Left lung (tissue), 10 donors: ENCODE results near the gene WDR88. TPM values are rescaled to one million over a fixed set of nuclear protein-coding genes. Genes with fewer than 3 reads are reported as not detected.
"Not testable (repeated sequence)": the region's sequence is repeated elsewhere in the genome, so short reads cannot be mapped to it uniquely, and the experiment has no call there.

ENCODE experiments used
- ATAC-seq: fragments of 200-7000 bp; cut with Tn5 transposase; one replicate; pipeline ENCODE4 v1.9.1; 2020; ENCODE audit warnings: moderate library complexity
- DNase-seq, 4 donors: peaks; one replicate each; pipeline ENCODE4 v3.0.0-alpha.2; 2013 to 2020
- H3K27ac ChIP-seq, 2 donors: fragments of 200-600 bp; sonication (generic) in 1 of 2; one replicate each; pipeline versions ENCODE4 v1.5.0 to v1.8.0; 2020 to 2021
- H3K27me3 ChIP-seq, 2 donors: fragments of 200-600 bp; sonication (generic) in 1 of 2; one replicate each; pipeline versions ENCODE4 v1.5.0 to v1.8.0; 2020 to 2021
- H3K36me3 ChIP-seq, 2 donors: fragments of 200-600 bp; sonication (generic) in 1 of 2; one replicate each; pipeline versions ENCODE4 v1.5.0 to v1.8.0; 2020 to 2021
- H3K4me1 ChIP-seq, 2 donors: fragments of 200-600 bp; one replicate each; pipeline ENCODE4 v1.8.0; 2021
- H3K4me3 ChIP-seq, 2 donors: fragments of 200-600 bp; sonication (generic) in 1 of 2; one replicate each; pipeline versions ENCODE4 v1.5.0 to v1.8.0; 2020 to 2021; ENCODE audit warnings: mild to moderate bottlenecking in 1 of 2
- H3K9me3 ChIP-seq, 2 donors: fragments of 200-600 bp; sonication (generic) in 1 of 2; one replicate each; pipeline versions ENCODE4 v1.5.0 to v1.8.0; 2020 to 2021
- intact Hi-C, 2 donors: fragments of 100-400 bp; cut with DNase I; formaldehyde crosslinking; loops; one replicate each; pipeline versions ENCODE4 v1.11.2 to v1.14.2; 2022
- polyA plus RNA-seq, 6 donors: library from polyadenylated mRNA; unstranded; fragments of 120-200 nt; gene quantifications; one replicate each; pipeline ENCODE4 v1.2.1, GENCODE V29; 2013; ENCODE audit not compliant: insufficient read length in 6 of 6
- total RNA-seq, 2 donors: library from RNA; stranded (reverse); fragmentation: NEBNext Ultra II Directional; extraction: Animal tissue kit (Norgen Biotek cat#: 25700); gene quantifications; one replicate each; pipeline ENCODE4 v1.2.1, GENCODE V29; 2021
- TF ChIP-seq, protein P1 (sequence below), 2 donors: fragments of 200-600 bp; sonication (generic) in 1 of 2; IDR thresholded peaks; one replicate each; pipeline versions ENCODE4 v1.5.0 to v1.8.0; 2021; ENCODE audit warnings: antibody characterized with exemption in 2 of 2
- donor health status: DM: no; HTN: yes; CAD: no.
- donor health status: DM: no; HTN: no; CAD: no.

Gene WDR88
- total and polyA plus RNA-seq, 8 donors: 1.2 to 1.9 (median 1.5) TPM; not detected in 2

DNA sequence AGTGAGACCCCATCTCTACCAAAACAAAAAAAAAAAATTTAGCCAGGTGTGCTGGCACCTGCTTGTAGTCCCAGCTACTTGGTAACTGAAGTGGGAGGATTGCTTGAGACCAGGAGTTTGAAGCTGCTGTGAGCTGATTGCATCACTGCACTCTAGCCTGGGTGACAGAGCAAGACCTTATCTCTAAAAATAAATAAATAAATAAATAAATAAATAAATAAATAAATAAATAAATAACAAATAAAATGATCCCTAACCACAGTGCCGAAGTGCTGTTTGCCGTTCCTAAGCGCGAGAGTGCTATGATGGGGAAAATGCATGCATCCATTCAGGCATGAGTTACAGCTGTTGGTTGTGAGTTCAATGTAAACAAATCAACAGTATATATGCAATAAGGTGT is 27.2 kb downstream of the WDR88 start:
- no peaks in the 10 kb centered on the region for H3K9me3 ChIP-seq
- H3K27me3 ChIP-seq: no peaks in the 10 kb centered on the region
- no peaks in the 10 kb centered on the region for H3K36me3 ChIP-seq
- H3K4me1 ChIP-seq: peaks cover 0 to 43% of the 10 kb centered on the region in 2 donors
- no peak for DNase-seq
- TF ChIP-seq, protein P1, sequence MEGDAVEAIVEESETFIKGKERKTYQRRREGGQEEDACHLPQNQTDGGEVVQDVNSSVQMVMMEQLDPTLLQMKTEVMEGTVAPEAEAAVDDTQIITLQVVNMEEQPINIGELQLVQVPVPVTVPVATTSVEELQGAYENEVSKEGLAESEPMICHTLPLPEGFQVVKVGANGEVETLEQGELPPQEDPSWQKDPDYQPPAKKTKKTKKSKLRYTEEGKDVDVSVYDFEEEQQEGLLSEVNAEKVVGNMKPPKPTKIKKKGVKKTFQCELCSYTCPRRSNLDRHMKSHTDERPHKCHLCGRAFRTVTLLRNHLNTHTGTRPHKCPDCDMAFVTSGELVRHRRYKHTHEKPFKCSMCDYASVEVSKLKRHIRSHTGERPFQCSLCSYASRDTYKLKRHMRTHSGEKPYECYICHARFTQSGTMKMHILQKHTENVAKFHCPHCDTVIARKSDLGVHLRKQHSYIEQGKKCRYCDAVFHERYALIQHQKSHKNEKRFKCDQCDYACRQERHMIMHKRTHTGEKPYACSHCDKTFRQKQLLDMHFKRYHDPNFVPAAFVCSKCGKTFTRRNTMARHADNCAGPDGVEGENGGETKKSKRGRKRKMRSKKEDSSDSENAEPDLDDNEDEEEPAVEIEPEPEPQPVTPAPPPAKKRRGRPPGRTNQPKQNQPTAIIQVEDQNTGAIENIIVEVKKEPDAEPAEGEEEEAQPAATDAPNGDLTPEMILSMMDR (IDR thresholded peaks at IDR 0.05): no peak
- H3K4me3 ChIP-seq: no peak overlapping the region
- H3K27ac ChIP-seq: no peak overlapping the region
- intact Hi-C loops: no loop called here
- no peak for ATAC-seq

DNA sequence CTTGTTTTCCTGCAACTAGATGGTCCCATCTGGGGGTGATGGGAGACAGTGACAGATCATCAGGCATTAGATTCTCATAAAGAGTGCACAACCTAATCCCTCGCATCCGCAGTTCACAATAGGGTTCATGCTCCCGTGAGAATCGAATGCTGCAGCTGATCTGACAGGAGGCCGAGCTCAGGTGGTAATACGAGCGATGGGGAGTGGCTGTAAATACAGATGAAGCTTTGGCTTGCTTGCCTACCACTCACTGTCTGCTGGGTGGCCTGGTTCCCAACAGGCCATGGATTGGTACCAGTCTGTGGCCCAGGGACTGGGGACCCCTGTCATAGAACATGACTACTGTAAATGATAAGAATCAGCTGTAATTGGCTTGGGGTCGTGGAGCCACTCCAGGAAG is 28.0 kb downstream of the WDR88 start:
- DNase-seq: no peak
- intact Hi-C loops: no loop called here
- TF ChIP-seq, protein P1 (IDR thresholded peaks at IDR 0.05): no peak
- H3K36me3 ChIP-seq: no peaks in the 10 kb centered on the region
- no peaks in the 10 kb centered on the region for H3K9me3 ChIP-seq
- H3K27ac ChIP-seq: peak overlapping the region in 1 of 2 donors; percentile 51
- ATAC-seq: no peak
- no peak overlapping the region for H3K4me3 ChIP-seq
- H3K27me3 ChIP-seq: no peaks in the 10 kb centered on the region
- H3K4me1 ChIP-seq: peaks cover 0 to 43% of the 10 kb centered on the region in 2 donors

DNA sequence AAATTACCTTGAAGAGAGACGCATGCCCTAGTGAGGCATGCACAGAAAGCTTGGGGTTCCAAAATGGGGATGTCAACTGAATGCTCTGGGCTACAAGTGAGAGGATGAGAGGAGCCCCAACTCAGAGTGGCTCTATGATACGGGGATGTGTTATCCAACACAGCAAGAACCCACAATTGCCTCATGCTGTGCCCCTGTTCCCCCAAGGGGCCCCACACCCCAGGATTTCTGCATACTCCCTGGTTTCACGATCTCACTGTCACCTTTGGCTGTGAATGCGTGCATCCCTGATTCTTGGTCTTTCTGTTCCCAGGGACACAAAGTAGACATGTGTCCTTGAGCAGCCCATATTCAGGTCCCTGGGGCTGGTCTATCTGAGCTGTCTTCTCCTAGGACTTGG is 29.3 kb downstream of the WDR88 start:
- Histone ChIP-seq H3K36me3 (no peaks in the 10 kb centered on the region), H3K27me3 (no peaks in the 10 kb centered on the region), H3K4me3 (no peak overlapping the region), H3K4me1 (peaks cover 0 to 40% of the 10 kb centered on the region in 2 donors), H3K27ac (peak overlapping the region in 1 of 2 donors; percentile 51), H3K9me3 (no peaks in the 10 kb centered on the region)
- no peak for DNase-seq
- intact Hi-C loops: no loop called here
- no peak for ATAC-seq
- TF ChIP-seq, protein P1 (IDR thresholded peaks at IDR 0.05): no peak

DNA sequence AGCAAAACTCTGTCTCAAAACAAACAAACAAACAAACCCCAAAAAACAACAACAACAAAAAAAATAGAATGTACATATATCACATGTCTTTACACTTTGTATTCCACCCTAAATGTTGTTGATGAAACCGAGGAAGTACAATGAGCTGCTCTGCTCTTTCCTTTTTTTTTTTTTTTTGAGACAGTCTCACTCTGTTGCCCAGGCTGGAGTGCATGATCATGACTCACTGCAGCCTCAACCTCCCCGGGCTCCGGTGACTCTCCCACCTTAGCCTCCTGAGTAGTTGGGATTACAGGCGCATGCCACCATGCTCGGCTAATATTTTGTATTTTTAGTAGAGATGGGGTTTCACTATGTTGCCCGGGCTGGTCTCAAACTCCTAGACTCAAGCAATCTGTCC is 31.6 kb downstream of the WDR88 start:
- Histone ChIP-seq H3K4me3 (no peak overlapping the region), H3K36me3 (no peaks in the 10 kb centered on the region), H3K27me3 (no peaks in the 10 kb centered on the region), H3K27ac (no peak overlapping the region), H3K9me3 (peaks cover 0 to 4% of the 10 kb centered on the region in 2 donors), H3K4me1 (peaks cover 0 to 32% of the 10 kb centered on the region in 2 donors)
- TF ChIP-seq, protein P1 (IDR thresholded peaks at IDR 0.05): no peak
- no peak for ATAC-seq
- DNase-seq: no peak
- intact Hi-C loops: no loop called here

DNA sequence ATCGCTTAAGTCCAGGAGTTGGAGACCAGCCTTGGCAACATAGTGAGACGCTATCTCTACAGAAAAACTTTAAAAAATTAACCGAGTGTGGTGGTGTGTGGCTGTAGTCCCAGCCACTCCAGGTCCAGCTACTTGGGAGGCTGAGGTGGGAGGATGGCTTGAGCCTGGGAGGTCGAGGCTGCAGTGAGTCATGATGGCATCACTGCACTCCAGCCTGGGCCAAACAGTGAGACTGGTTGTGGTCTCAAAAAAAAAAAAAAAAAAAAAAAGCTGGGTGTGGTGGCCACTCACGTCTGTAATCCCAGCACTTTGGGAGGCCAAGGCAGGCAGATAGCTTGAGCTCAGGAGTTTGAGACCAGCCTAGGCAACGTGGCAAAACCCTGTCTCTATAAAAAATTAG is 34.1 kb downstream of the WDR88 start:
- H3K4me3 ChIP-seq, H3K27me3 ChIP-seq, H3K9me3 ChIP-seq, H3K27ac ChIP-seq, ATAC-seq, intact Hi-C loops, H3K36me3 ChIP-seq, DNase-seq: not testable (repeated sequence)
- H3K4me1 ChIP-seq: peaks cover 0 to 12% of the 10 kb centered on the region in 2 donors

DNA sequence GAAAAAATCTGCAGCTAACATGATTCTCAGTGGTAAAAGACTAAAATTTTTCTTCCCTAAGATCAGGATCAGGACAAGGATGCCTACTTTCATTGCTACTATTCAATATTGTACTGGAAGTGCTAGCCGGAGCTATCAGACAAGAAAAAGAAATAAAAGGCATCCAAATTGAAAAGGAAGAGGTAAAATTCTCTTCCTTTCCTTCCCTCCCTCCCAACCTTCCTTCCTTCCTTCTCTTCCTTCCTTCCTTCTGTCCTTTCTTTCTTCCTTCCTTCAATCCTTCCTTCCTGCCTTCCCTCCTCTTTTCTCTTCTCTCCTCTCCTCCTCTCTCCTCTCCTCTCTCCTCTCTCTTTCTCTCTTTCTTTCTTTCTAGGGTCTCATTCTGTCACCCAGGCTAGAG is 35.5 kb downstream of the WDR88 start:
- TF ChIP-seq, protein P1 (IDR thresholded peaks at IDR 0.05): no peak
- ATAC-seq (no peak), DNase-seq (no peak)
- intact Hi-C loops: no loop called here
- Histone ChIP-seq H3K4me3 (no peak overlapping the region), H3K36me3 (no peaks in the 10 kb centered on the region), H3K4me1 (no peaks in the 10 kb centered on the region), H3K9me3 (peaks cover 0 to 4% of the 10 kb centered on the region in 2 donors), H3K27me3 (no peaks in the 10 kb centered on the region), H3K27ac (no peak overlapping the region)
